Measurements from ENCODE around the gene RAD51B.

GRCh38 chr14:68377006-68377405 lies 557.4 kb downstream of the RAD51B start:
- no peak for TF ChIP-seq CTCF (IDR thresholded peaks at IDR 0.05)
- TF ChIP-seq POLR2A (IDR thresholded peaks at IDR 0.05), result no peak
